ENCODE measurements around the gene TMEM256. TPM values are rescaled to one million over a fixed set of nuclear protein-coding genes. Genes with fewer than 3 reads are reported as not detected.

Gene TMEM256
- 86.7 and 102 TPM in 2 replicates for total RNA-seq

DNA sequence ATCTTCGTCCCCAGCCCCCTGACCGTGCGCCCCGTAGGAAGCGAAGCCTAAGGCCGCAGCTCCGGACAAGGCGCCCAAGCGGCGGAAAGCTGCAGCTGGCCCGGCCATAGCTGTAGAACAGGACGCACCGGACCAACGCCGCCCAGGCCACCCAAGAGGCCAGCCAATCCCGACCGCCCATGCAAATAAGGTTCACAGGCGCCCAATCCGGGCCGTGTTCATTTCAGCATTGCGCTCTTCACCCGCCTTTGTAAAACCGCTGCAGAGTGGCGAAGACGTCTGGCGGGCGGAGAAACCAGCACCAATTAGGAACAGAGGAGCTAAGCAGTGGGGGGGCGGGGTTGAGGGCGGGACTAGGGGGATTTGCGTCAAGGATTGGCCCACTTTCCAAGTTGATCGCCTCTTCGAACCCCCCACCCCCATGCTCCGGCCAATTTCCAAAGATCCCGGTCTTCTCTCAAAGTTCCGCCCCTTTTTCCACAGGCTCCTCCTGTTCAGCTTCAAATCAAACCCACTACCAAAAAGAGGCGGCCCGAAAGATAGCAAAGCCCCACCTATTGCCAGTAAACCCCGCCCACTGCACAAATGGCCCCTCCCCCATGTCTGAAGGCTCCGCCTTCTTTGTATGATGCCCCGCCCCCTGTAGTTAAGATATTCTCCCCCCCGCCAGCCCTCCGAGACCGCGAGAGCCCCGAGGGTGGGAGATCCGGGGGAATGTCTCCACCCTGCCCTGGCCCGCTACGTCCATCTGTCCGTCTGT is at the start of gene TMEM256:
Gene TMEM256 (minus strand): TSS at position 121 of the 760 bp plus-strand sequence. CDS start 13 bp downstream, at position 108.

GRCh38 chr17:7444682-7445618 is 41.1 kb upstream of the TMEM256 start, which contains the start of gene CHRNB1:
TSS of gene CHRNB1 (plus strand) at chr17:7445061. CDS start at chr17:7445128, 67 bp downstream.

GRCh38 chr17:7439462-7440112 is 35.7 kb upstream of the TMEM256 start, which contains the start of gene FGF11:
TSS of gene FGF11 (plus strand) at chr17:7439512. CDS start at chr17:7439621, 109 bp downstream.

DNA sequence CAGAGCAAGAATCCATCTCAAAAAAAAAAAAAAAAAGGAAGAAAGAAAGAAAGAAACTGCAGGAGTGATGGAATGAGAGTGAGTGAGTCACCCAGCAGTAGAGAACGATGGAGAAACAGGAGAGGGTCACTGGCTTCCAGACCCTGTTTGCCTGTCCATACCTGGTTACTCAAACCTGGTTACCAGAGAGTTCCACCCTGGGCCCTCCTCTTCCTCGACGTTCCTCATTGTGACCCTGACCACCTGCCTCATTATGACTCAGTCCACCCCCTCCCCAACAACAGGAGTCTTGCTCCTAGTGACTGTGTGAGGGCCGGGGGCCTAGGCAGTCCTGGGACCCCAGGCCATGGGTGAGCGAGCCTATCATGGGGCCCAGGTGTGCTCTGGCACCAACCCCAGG is 24.7 kb upstream of the TMEM256 start, which contains the start of gene SPEM3:
Gene SPEM3 (plus strand): TSS at position 301 of the 400 bp plus-strand sequence. CDS start 46 bp downstream, at position 347.

GRCh38 chr17:7425316-7425715 is 21.4 kb upstream of the TMEM256 start, which contains the start of gene SPEM2:
TSS of gene SPEM2 (plus strand) at chr17:7425616. CDS start at chr17:7425689, 73 bp downstream.

GRCh38 chr17:7419819-7420610 is 16.1 kb upstream of the TMEM256 start, which contains the start of gene SPEM1:
TSS of gene SPEM1 (plus strand) at chr17:7420324. CDS start at chr17:7420385, 61 bp downstream.

DNA sequence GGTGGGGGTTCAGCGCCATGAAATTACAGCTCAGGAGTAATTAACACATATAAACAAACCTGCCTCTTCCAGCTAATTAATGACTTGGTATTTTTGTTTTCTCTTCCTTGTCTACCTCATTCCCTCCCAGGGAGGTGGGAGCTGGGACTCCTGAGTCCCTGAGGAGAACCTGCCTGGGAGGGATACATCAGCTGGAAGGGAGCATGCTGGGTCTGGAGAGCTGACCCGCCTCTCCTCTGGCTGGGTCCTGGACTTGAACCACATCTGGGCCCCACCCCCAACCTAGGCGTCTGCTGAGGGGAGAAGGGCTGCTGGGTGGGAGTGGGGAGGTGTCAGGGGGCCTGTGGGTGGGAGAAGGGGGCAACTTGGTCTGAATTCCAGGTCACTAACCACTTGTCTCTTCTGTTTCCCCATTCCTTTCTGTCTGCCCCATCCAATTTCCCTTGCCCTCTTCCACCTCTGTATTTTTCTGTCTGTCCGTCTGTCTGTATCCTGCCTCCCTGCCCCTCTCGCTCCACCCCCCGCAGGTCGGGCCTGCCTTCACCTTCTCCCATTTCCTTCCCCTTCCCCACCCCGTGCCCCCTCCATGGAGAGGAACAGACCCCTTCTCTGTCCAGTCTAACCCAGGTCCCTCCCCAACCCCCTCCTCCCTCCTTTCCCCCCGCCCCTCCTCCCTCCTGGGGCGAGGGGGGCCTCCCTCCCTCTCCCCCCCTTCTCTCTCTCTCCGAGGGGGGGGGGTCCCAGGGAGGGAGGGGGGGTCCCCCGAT is 3.8 kb upstream of the TMEM256 start, which contains the start of gene NLGN2:
Gene NLGN2 (plus strand): TSS at position 361 of the 767 bp plus-strand sequence. CDS start 411 bp downstream, outside the sequence.

GRCh38 chr17:7394452-7395191 is 9.3 kb downstream of the TMEM256 start, which contains the start of gene PLSCR3:
TSS of gene PLSCR3 (minus strand) at chr17:7394525. CDS start at chr17:7394110, 415 bp downstream.

DNA sequence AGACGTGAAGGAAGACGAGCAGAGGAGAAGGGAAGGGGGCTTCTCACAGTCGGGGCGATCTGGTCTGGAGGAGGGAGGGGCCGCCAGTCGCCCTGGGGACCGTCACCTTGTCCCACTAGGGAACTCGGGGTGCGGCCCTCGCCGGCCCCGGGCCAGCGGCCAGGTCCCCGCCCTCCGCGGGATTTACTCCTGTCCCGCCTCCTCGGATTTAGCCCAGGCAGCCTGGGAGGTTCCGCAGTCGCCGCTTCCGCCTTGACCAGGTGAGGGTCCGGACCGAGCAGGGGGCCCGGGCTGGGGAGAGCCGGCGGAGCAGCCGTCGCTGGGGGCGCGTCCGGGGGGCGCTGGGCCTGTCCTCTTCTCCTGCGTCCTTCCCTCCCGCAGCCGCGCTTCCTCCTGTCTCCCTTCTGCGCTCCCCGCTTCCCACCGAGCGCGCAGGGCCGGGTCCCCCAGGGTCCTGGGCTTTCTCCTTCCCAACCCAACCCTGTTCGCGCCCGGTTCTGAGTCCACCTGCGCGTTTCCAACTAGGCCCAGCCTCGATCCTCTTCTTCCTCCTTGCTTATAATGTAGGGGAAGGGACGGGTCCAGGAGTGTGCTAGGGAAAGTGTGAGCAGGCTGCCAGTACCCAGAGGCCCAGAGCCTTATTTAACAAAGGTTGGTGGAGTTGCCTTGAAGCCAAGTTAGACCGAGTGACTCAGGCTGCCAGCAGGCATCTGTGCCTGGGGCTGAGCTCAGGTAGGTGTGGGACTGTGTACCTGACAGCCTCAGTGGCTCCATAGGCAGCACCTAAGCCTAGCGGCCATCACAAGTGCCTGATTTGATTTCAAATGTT is 22.8 kb downstream of the TMEM256 start, which contains the start of gene TNK1:
Gene TNK1 (plus strand): TSS at position 235 of the 829 bp plus-strand sequence. CDS start 1,838 bp downstream, outside the sequence.

DNA sequence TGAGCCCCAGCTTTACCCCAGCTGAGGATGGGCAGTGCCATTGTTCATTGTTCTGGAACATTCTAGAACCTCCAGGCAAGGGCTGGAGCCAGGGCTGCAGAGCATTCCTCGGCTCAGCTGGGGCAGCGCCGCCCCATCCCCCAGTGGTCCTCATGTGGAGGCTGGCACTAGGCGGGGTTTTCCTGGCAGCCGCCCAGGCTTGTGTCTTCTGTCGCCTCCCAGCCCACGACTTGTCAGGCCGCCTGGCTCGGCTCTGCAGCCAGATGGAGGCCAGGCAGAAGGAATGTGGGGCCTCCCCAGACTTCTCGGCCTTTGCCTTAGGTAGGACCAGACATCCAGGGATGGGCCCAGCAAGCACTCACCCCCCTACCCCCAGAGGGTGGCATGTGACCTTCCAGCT is 48.8 kb downstream of the TMEM256 start, which contains the start of gene TMEM95:
Gene TMEM95 (plus strand): TSS at position 104 of the 400 bp plus-strand sequence. CDS start 49 bp downstream, at position 153.

Other genes with a start within 250 kb of the TMEM256 start
- 9.2 TPM in 2 replicates for gene ASGR1, start 224.7 kb downstream of the TMEM256 start, total RNA-seq
- gene DLG4, start 184.3 kb downstream of the TMEM256 start, total RNA-seq = 10.3 and 23.2 TPM in 2 replicates
- gene ACADVL, start 184.2 kb downstream of the TMEM256 start, total RNA-seq = 192 and 322 TPM in 2 replicates
- gene DVL2, start 169.6 kb downstream of the TMEM256 start, total RNA-seq = 37.3 and 41.1 TPM in 2 replicates
- gene PHF23, start 164.6 kb downstream of the TMEM256 start, total RNA-seq = 37.7 and 45.1 TPM in 2 replicates
- 92.4 and 120 TPM in 2 replicates for gene GABARAP, start 161.6 kb downstream of the TMEM256 start, total RNA-seq
- gene CTDNEP1, start 152.4 kb downstream of the TMEM256 start, total RNA-seq = 19.3 and 39.2 TPM in 2 replicates
- 30.2 and 31.5 TPM in 2 replicates for gene ELP5, start 151.9 kb downstream of the TMEM256 start, total RNA-seq
- 13.4 and 15.9 TPM in 2 replicates for gene CLDN7, start 141.6 kb downstream of the TMEM256 start, total RNA-seq
- under 0.01 TPM in 2 replicates for gene SLC2A4, start 122.4 kb downstream of the TMEM256 start, total RNA-seq
- not detected in 2 replicates for gene YBX2, start 109.5 kb downstream of the TMEM256 start, total RNA-seq
- 734 and 935 TPM in 2 replicates for gene EIF5A, start 96.5 kb downstream of the TMEM256 start, total RNA-seq
- gene GPS2, start 88.7 kb downstream of the TMEM256 start, total RNA-seq = 26.1 and 27.3 TPM in 2 replicates
- 16.6 and 24.9 TPM in 2 replicates for gene NEURL4, start 74.8 kb downstream of the TMEM256 start, total RNA-seq
- 0.45 and 0.66 TPM in 2 replicates for gene ACAP1, start 67.6 kb downstream of the TMEM256 start, total RNA-seq
- gene KCTD11, start 51.9 kb downstream of the TMEM256 start, total RNA-seq = 2.2 and 3.6 TPM in 2 replicates
- gene TMEM95, start 48.9 kb downstream of the TMEM256 start, total RNA-seq = not detected in 2 replicates
- gene TNK1, start 23.0 kb downstream of the TMEM256 start, total RNA-seq = under 0.01 and 0.28 TPM in 2 replicates
- gene PLSCR3, start 9.6 kb downstream of the TMEM256 start, total RNA-seq = 16.8 and 23.6 TPM in 2 replicates
- gene NLGN2, start 3.7 kb upstream of the TMEM256 start, total RNA-seq = 2.9 and 5.1 TPM in 2 replicates
- gene SPEM1, start 16.2 kb upstream of the TMEM256 start, total RNA-seq = not detected in 2 replicates
- not detected in 2 replicates for gene SPEM2, start 21.5 kb upstream of the TMEM256 start, total RNA-seq
- gene SPEM3, start 24.8 kb upstream of the TMEM256 start, total RNA-seq = not detected in 2 replicates
- gene TMEM102, start 31.3 kb upstream of the TMEM256 start, total RNA-seq = 5.2 and 6.0 TPM in 2 replicates
- 0.09 and 0.94 TPM in 2 replicates for gene FGF11, start 35.4 kb upstream of the TMEM256 start, total RNA-seq
- 4.4 and 6.6 TPM in 2 replicates for gene CHRNB1, start 41.0 kb upstream of the TMEM256 start, total RNA-seq
- gene ZBTB4, start 75.5 kb upstream of the TMEM256 start, total RNA-seq = 8.2 and 13.7 TPM in 2 replicates
- gene SLC35G6, start 77.3 kb upstream of the TMEM256 start, total RNA-seq = not detected in 2 replicates
- 79.3 and 81.6 TPM in 2 replicates for gene POLR2A, start 80.3 kb upstream of the TMEM256 start, total RNA-seq
- 6.1 and 10.5 TPM in 2 replicates for gene TNFSF12, start 145.0 kb upstream of the TMEM256 start, total RNA-seq
- gene TNFSF13, start 154.7 kb upstream of the TMEM256 start, total RNA-seq = 0.66 and 0.90 TPM in 2 replicates
- 86.7 and 95.7 TPM in 2 replicates for gene SENP3, start 157.8 kb upstream of the TMEM256 start, total RNA-seq
- gene CD68, start 175.5 kb upstream of the TMEM256 start, total RNA-seq = 1.6 and 2.8 TPM in 2 replicates
- gene MPDU1, start 179.8 kb upstream of the TMEM256 start, total RNA-seq = 56.6 and 73.6 TPM in 2 replicates
- 0.09 and 0.28 TPM in 2 replicates for gene SOX15, start 186.0 kb upstream of the TMEM256 start, total RNA-seq
- 33.2 and 38.3 TPM in 2 replicates for gene FXR2, start 210.8 kb upstream of the TMEM256 start, total RNA-seq
- 18.9 and 24.0 TPM in 2 replicates for gene SAT2, start 223.7 kb upstream of the TMEM256 start, total RNA-seq
- gene SHBG, start 226.0 kb upstream of the TMEM256 start, total RNA-seq = 0.18 and 0.19 TPM in 2 replicates
- not detected in 2 replicates for gene ATP1B2, start 246.8 kb upstream of the TMEM256 start, total RNA-seq

All from endothelial cell of coronary artery (primary cell).